SK-N-DZ (cell line): ENCODE data around the gene NFIC.
"Not testable (repeated sequence)": the region's sequence is repeated elsewhere in the genome, so short reads cannot be mapped to it uniquely, and the experiment has no call there.

ENCODE experiments used
- DNase-seq: peaks from one replicate; pipeline ENCODE4 v3.0.0-alpha.2; 2015; ENCODE audit warnings: low spot score

The NFIC gene

DNA sequence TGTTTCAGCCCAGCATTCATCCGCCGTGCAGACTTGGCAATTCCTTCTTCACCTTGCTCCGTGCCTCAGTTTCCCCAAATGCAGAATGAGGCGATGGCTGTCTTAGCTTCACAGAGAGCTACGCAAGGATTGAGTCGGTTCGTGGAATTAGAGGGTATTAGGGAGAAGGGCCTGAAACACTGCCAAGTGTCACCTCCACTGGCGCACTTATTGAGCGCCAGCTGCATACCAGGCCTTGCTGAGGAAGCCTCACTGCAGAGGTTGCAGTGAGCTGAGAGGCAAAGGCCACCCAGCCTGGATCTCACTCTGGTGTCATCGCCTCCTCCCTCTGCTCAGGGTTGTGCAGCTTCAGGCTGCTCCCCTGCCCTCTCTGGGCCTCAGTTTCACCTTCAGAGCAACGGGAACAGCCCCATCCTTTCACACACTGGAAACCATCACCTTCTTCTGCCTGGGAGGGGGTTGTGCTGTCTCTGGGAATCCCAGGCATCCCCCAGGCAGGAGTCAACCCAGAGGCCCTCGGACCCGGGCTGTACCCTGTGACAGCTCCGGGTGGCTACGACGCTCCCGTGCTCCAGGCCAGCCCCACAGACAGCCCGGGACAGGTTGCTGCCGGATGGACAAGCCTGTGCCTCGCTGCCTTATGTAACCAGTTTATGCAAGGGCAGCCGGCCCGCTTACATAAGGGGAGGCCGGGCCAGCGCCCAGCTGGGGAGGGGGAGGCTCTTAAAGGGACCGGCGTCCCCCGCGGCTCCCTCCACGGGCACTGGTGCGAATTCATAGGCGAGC, 31.9 kb downstream of the NFIC start:
- DNase-seq, result no peak

GRCh38 chr19:3398900-3399278, 32.5 kb downstream of the NFIC start:
- no peak for DNase-seq

GRCh38 chr19:3399311-3399710, 32.9 kb downstream of the NFIC start:
- not testable (repeated sequence) for DNase-seq

GRCh38 chr19:3401004-3401768, 34.8 kb downstream of the NFIC start:
- DNase-seq, result no peak

- no peak for DNase-seq
These were observed 36.5 kb downstream of the NFIC start for GRCh38 chr19:3402631-3403443.

DNA sequence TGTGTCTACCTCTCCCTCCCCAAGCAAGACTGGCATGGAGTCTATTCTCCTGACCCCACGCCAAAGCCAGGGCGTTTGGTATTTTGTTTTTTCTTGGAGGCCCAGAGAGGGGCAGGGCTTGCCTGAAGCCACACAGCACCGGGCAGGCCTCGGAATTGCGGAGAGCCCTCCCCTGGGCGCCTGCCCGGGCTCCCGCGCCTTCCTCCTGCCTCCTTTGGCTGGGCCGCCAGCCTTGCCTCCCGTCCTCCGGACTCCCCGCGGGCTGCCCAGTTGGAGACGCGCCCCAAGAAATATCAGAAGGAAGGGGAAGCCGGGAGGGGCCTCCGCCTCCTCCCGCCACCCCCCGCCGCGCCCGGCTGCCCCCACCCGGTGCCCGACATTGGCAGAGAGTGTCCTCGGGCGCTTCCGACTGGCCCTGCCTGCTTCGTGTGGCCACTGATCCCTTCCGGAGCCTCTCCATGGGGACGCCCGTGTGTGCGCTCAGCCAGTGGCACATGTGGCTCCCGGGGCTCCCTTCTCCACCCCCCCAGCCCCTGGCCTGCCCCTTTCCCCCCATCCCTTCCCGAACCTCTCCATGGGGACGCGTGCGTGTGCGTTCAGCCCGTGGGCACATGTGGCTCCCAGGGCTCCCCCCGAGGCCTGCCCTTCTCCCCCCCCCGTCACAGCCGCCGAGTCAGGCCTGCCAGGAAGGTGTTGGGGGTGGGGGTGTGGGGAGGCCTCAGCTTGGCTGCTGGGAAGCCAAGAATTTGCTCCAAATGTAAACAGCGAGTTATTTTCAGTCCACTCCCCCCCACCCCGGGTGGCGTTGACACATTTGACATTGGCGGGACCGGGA, 37.3 kb downstream of the NFIC start:
- DNase-seq, result no peak

DNA sequence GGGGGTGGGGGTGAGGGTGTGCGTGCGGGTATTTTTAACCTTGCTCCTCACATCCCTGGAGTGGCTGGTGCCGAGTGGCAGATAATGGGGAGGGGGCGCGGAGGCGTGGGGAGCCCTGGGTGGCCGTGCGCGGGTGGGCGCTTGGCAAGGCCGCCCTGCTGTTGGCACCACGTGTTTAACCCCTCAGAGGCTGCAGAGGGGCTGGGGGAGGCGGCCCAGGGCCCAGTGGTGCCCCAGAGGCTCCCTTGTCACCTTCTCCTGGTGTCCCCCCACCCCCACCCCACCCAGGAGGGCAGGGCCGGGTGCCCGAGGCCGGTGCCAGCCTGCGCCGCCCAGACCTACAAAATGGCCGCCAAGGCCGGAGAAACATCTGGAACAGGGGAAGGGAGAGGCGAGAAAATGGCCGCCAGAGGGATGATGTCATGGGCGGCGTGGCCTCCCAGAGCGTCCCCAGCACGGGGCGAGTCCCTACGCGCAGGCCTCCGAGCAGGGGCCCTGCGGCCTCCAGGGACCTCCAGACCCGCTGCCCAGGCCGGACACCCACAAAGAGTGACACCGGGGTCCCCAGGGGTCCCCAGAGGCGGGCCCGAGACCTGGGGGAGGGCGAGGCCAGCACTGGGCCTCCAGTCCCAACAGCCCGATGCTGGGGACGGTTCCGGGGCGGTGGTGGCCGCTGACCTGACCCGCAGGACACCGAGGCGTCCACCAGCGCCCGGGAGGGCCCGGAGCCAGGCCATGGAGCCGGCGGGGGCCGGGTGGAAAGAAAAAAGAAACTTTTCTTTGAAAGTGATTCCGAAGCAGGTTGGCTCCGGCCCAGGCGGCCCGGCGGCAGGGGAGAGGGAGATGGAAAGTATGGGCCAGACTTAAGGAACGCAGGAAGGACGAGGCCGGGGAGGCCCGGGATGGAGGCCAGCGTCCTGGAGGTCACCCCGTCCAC, 38.2 kb downstream of the NFIC start:
- no peak for DNase-seq

GRCh38 chr19:3405261-3405653, 38.9 kb downstream of the NFIC start:
- no peak for DNase-seq

DNA sequence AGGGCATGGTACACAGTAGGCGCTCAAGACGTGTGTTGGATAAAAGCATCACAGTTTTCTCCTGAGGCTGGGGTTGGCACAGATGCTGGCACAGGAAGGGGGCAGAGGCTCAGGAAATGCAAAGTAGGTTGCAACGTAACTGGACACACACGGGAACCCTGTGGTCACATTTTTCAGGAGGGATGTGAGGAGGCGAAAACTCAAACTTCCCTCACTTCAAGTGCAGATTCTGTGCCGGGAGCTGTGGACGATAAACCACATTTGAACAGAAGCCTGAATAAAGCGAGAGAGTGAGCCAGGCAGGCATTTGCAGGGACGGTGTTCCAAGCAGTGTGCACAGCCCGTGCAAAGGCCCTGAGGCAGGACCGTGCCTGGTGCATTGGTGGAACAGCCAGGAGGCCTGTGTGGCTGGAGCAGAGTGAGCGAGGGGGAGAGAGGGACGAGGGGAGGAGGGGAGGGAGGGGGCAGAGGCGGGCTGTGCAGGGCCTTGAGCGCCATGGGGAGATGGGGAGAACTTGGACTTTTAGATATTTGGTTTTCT, 40.3 kb downstream of the NFIC start:
- no peak for DNase-seq

DNA sequence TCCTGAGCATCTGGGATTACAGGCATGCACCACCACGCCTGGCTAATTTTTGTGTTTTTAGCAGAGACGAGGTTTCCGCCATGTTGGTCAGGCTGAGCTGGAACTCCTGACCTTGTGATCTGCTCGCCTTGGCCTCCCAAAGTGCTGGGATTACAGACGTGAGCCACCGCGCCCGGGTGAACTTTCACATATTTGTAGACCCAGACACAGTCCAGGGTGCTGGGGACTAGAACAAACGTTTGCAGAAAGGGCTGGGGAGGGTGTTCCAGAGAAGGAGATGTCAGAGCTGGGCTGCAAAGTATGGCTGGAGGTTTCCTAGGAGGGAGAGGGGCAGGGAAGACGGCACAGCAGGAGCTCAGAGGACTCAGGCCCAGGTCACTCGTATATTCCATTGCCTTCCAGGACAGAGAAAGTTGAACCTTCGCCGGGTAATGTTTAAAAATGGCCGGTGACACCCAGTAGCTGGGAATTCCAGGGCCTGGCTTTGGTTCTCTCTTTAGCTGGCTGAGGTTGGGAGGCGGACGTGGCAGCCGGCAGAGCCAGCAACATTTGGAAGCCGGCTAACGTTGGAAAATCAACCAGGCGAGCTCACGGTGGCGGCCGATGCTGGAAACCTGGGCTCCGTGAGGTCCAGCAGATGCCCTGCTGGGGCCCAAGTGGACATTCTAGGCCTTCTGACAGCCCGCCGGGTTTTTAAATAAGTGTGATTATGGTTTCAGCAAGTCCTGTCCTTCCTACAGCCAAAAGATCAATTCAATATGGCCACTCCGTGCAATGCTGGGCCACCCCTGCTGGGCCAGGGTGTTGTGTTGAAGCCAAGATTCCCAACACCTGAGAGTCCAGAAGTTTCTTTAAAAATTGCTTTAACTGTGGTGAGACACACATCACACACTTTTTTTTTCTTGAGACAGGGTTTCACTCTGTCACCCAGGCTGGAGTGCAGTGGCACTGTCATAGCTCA, 41.5 kb downstream of the NFIC start:
- DNase-seq, result no peak

DNA sequence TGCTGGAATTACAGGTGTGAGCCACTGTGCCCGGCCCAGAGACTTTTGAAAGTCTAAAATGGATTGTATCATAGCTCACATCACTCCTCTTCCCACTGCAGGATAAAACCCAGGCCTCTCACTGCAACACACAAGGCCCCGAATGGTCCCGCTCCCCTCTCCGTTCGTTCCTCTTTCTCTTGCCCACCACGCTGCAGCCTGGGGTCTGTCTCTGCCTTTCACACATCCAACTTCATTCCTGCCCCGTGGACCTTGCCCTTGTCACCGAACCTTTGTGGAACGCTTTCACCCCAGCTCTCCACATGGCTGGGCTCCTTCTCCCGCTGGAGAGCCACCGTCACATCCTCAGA, 42.6 kb downstream of the NFIC start:
- no peak for DNase-seq

DNA sequence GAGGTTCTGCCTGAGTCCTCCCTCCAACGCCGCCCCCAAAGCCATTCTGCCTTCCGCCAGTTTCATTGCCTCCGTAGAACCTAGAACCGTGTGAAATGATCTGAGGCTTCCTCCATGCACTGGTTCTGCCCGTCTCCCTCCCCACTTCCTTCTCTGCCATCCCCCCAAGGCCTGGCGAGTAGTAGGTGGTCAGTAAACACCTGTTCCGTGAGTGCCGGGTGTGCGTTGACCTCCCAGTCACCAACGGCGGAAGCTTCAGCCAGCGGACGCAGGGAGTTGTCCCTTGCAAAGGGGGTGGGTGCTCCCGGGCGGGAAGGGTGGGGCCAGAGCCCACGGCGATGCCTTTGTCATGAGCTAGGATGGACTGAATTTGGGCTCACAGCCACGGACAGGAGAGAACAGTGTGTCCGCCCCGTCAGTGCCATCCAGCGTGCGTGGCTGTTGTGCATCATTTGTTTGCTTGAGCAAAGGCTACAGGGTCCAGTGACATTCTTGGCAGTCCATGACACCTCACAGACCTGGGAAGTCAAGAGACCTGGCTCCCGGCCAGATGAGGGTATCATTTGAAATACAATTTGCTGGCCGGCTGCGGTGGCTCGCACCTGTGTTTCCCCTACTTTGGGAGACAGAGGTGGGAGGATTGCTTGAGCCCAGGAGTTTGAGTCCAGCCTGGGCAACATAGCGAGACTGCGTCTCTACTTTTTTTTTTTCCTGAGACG, 43.1 kb downstream of the NFIC start:
- no peak for DNase-seq

DNA sequence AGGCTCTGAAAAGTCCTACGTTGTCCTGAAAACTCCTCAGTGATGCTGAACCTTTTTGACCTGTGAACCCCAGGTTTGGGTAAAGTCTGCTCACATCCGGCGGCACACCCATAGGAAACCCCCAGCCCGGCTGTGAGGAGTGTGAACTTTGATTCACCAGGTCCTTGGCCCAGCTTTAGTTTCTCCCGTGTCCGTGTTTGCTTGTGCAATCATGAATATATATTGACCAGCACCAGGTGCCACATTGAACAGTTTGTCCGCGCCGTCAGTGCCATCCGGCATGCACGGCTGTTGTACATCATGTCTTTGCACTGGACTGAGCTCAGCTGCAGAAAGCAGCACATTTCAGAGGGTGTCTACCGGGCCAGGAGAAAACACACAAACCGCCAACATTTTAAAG, 45.3 kb downstream of the NFIC start:
- no peak for DNase-seq

DNA sequence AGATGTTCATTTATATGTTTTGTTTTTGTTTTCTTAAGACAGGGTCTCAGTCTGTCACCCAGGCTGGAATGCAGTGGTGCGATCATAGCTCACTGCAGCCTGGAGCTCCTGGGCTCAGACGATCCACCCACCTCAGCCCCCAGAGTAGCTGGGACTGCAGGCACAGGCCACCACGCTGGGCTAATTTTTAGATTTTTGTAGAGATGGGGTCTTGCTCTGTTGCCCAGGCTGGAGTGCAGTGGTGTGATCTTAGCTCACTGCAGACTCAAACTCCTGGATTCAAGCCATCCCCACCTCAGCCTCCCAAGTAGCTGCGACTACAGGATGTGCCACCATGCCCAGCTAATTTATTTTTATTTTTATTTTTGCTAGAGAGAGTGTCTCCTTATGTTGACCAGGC, 45.7 kb downstream of the NFIC start:
- DNase-seq, result no peak

DNA sequence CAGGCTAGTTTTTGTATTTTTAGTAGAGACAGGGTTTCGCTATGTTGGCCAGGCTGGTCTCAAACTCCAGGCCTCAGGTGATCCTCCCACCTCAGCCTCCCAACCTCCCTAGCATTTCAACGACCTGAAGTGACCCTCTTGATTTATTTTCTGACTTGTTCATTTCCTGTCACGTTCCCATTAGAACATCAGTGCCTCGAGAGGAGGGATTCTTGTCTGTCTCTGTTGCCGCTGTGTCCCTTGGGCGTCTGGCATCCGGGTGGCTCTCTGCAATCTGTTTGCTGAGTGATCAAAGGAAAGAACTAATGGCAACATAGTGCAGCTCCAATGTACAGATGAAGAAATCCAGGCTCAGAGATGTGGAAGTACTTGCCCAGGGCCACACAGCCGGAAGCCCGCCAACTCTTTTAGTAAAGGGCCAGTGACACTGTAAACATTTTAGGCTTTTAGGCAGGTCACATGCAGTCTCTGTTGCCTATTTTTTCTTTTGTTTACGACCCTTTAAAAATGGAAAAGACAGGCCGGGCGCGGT, 47.5 kb downstream of the NFIC start:
- DNase-seq, result no peak

DNA sequence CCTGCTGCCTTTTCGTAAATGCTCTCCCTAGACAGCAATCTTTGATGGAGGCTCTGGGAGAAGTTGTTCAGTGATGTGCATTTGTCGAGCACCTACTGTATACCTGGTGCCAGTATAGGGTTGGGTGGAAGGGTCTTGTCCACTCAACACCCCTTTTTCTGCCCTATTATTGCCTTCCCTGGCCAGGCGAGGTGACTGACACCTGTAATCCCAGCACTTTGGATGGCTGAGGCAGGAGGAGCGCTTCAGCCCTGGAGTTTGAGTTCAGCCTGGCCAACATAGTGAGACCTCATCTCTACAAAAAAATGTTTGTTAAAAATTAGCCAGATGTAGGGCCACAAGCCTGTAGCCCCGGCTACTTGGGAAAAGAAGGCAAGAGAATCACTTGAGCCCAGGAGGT, 49.3 kb downstream of the NFIC start:
- DNase-seq, result no peak

DNA sequence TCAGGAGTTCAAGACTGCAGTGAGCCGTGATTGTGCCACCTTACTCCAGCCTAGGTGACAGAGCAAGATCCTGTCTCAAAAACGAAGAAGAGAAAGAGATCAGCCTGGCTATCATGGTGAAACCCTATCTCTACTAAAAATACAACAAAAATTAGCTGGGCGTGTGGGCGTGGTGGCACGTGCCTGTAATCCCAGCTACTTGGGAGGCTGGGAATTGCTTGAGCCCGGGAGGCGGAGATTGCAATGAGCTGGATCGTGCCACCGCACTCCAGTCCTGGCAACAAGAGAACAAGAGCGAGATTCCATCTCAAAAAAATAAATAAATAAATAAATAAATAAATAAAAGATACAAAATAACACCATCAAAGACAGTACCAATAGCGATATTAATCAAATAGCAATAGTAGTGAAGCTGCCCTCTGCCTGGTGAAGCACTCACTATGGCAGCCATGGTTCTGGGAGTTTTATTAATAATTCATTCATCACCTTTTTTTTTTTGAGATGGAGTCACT, 53.9 kb downstream of the NFIC start:
- DNase-seq, result no peak
